OCI-LY1 (cell line): ENCODE results near the gene JUND.

Experiments
- H2AFZ ChIP-seq: fragments of 200-600 bp; sonication (generic), shearing (Covaris generic); 2 replicates; pipeline ENCODE4 v1.6.0; 2014; ENCODE audit warnings: antibody characterized with exemption, mild to moderate bottlenecking, low read length
- H3F3A ChIP-seq: fragments of 200-600 bp; sonication (generic), shearing (Covaris generic); 2 replicates; pipeline ENCODE4 v1.6.0; 2014; ENCODE audit warnings: mild to moderate bottlenecking, antibody characterized with exemption, low read length, moderate library complexity; ENCODE audit not compliant: insufficient read depth
- H3K27ac ChIP-seq: fragments of 200-600 bp; sonication (generic); 2 replicates; pipeline ENCODE4 v1.5.1; 2014; ENCODE audit warnings: low read length, mixed run types, mild to moderate bottlenecking, low read depth; ENCODE audit not compliant: poor library complexity, severe bottlenecking
- H3K27me3 ChIP-seq: fragments of 200-600 bp; sonication (generic); 2 replicates; pipeline ENCODE4 v1.6.0; 2014; ENCODE audit warnings: antibody characterized with exemption, mild to moderate bottlenecking, low read length, moderate library complexity; ENCODE audit not compliant: insufficient read depth
- H3K36me3 ChIP-seq: fragments of 200-600 bp; sonication (generic); 2 replicates; pipeline ENCODE4 v1.6.1; 2014; ENCODE audit warnings: mild to moderate bottlenecking, antibody characterized with exemption, low read length, moderate library complexity, mixed read lengths; ENCODE audit not compliant: insufficient read depth
- H3K4me1 ChIP-seq: fragments of 200-600 bp; sonication (generic); 2 replicates; pipeline ENCODE4 v1.5.1; 2014; ENCODE audit warnings: mild to moderate bottlenecking, low read length, moderate library complexity; ENCODE audit not compliant: insufficient read depth, severe bottlenecking
- H3K4me2 ChIP-seq: fragments of 200-600 bp; sonication (generic), shearing (Covaris generic); 2 replicates; pipeline ENCODE4 v1.6.1; 2014; ENCODE audit warnings: low read length
- H3K4me3 ChIP-seq: fragments of 200-600 bp; sonication (generic); 2 replicates; pipeline ENCODE4 v1.5.1; 2014; ENCODE audit warnings: low read length, low read depth, mild to moderate bottlenecking, mixed read lengths; ENCODE audit not compliant: poor library complexity, severe bottlenecking
- H3K79me2 ChIP-seq: fragments of 200-600 bp; shearing (Covaris generic); 2 replicates; pipeline ENCODE4 v1.6.1; 2016; ENCODE audit warnings: mixed run types, low read length, mixed read lengths; ENCODE audit not compliant: insufficient read depth
- H3K9ac ChIP-seq: fragments of 200-600 bp; sonication (generic), shearing (Covaris generic); 2 replicates; pipeline ENCODE4 v1.6.1; 2014; ENCODE audit warnings: mild to moderate bottlenecking, low read length, mixed read lengths
- H3K9me2 ChIP-seq: fragments of 200-600 bp; sonication (generic), shearing (Covaris generic); 2 replicates; pipeline ENCODE4 v1.6.1; 2014; ENCODE audit warnings: low read depth, mild to moderate bottlenecking, low read length, mixed read lengths
- H3K9me3 ChIP-seq: fragments of 200-600 bp; shearing (Covaris generic); 2 replicates; pipeline ENCODE4 v1.6.1; 2014; ENCODE audit warnings: low read length, mixed read lengths
- H4K20me1 ChIP-seq: fragments of 200-600 bp; sonication (generic), shearing (Covaris generic); 2 replicates; pipeline ENCODE4 v1.6.0; 2016; ENCODE audit warnings: mild to moderate bottlenecking, low read length; ENCODE audit not compliant: insufficient read depth
- EZH2 ChIP-seq: fragments of 200-600 bp; sonication (generic), shearing (Covaris generic); IDR thresholded peaks from 2 replicates; pipeline ENCODE4 v1.8.0; 2017; ENCODE audit warnings: borderline replicate concordance, mixed run types, mild to moderate bottlenecking, antibody characterized with exemption, low read length, moderate library complexity, mixed read lengths
- TF ChIP-seq, protein P1 (sequence below): fragments of 200-600 bp; sonication (generic), shearing (Covaris generic); IDR thresholded peaks from 2 replicates; pipeline ENCODE4 v1.5.1; 2017; ENCODE audit warnings: mild to moderate bottlenecking, antibody characterized with exemption, low read length, moderate library complexity, mixed read lengths

JUND gene

DNA sequence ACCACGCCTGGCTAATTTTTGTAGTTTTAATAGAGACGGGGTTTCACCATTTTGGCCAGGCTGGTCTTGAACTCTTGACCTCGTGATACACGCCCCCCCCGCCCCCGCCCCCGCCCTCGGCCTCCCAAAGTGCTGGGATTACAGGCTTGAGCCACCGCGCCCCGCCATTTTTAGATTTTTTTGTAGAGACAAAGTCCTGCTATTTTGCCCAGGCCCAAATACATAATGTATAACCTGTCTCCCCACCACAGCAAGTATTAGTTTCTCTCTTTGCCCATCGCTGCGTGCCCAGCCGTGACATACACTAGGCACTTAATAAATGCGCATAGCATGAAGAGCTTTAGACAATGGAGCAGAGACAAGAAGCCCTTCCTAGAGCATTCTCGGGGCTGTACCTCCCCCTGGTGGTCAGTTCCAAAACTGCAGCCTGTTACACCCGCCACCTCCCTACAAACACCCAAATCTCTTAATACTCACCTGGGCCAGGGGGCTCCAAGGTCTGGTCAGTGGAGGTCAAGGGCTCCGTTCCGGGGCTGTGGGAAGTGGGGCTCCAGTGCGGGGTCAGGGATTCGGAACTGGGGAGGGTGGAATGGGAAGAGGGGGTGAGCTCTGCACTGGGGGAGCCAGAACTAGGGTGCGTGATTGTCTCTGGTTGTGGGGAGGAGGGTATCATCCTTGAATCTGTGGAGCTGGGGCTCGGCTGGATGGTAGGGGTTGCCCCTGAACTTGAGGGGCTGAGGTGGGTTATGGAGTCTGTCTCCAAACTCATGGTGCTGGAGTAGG, 29.6 kb downstream of the JUND start:
- Histone ChIP-seq H2AFZ (no peak overlapping the region), H3K36me3 (peaks cover 27% of the 10 kb centered on the region), H3K9me2 (no peaks in the 10 kb centered on the region), H3K79me2 (no peaks in the 10 kb centered on the region), H3K4me2 (no peak overlapping the region), H3K9me3 (no peaks in the 10 kb centered on the region), H3K4me3 (no peak overlapping the region), H3K27me3 (no peaks in the 10 kb centered on the region), H3K27ac (no peak overlapping the region), H3K4me1 (peaks cover 20% of the 10 kb centered on the region), H4K20me1 (no peaks in the 10 kb centered on the region), H3K9ac (no peak overlapping the region), H3F3A (0 out of 2 replicates have a peak, but pooled peaks cover 5% of the 10 kb centered on the region)
- no peak for TF ChIP-seq EZH2
- TF ChIP-seq, protein P1, sequence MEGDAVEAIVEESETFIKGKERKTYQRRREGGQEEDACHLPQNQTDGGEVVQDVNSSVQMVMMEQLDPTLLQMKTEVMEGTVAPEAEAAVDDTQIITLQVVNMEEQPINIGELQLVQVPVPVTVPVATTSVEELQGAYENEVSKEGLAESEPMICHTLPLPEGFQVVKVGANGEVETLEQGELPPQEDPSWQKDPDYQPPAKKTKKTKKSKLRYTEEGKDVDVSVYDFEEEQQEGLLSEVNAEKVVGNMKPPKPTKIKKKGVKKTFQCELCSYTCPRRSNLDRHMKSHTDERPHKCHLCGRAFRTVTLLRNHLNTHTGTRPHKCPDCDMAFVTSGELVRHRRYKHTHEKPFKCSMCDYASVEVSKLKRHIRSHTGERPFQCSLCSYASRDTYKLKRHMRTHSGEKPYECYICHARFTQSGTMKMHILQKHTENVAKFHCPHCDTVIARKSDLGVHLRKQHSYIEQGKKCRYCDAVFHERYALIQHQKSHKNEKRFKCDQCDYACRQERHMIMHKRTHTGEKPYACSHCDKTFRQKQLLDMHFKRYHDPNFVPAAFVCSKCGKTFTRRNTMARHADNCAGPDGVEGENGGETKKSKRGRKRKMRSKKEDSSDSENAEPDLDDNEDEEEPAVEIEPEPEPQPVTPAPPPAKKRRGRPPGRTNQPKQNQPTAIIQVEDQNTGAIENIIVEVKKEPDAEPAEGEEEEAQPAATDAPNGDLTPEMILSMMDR: peak; percentile 98

DNA sequence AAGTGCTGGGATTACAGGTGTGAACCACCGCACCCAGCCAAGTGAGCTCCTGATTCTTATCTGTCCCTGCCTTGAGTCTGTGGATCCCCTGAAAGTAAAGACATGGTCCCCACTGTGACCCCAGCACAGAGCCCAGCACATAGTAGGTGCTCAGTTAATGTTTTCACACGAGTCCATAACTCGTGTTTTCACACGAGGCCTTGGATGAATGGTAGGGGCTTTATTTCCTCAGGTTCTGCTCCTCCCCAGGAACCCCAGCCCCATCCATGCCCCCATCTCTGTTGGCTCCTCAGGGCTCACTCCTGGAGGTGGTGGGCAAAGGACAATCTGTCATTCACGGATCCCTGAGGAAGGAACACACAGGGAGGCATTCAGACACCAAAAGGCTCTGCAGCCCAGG, 31.6 kb downstream of the JUND start:
- TF ChIP-seq EZH2: no peak
- TF ChIP-seq, protein P1: no peak
- Histone ChIP-seq H3K79me2 (no peaks in the 10 kb centered on the region), H3K27me3 (no peaks in the 10 kb centered on the region), H3K4me1 (peaks cover 16% of the 10 kb centered on the region), H3K9ac (no peak overlapping the region), H3K9me2 (no peaks in the 10 kb centered on the region), H4K20me1 (no peaks in the 10 kb centered on the region), H3K27ac (no peak overlapping the region), H3K9me3 (no peaks in the 10 kb centered on the region), H3K4me3 (no peak overlapping the region), H3K4me2 (no peak overlapping the region), H2AFZ (no peak overlapping the region), H3F3A (0 out of 2 replicates have a peak, but pooled peaks cover 4% of the 10 kb centered on the region), H3K36me3 (peaks cover 34% of the 10 kb centered on the region)

DNA sequence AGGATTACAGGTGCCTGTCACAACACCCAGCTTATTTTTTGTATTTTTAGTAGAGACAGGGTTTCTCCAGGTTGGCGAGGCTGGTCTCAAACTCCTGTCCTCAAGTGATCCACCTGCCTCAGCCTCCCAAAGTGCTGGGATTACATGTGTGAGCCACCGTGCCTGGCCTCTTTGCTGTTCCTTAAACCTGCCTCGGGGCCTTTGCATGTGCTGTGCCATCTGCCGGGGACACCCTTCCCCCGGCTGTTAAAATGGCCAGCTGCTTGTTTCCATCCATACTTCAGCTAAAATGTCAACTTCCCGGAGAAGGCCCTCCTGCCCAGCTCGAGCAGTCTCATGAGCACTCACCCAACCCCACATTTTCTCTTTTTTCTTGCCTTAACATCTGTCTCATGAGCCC, 36.1 kb downstream of the JUND start:
- no peaks in the 10 kb centered on the region for H3K9me2 ChIP-seq
- no peak overlapping the region for H2AFZ ChIP-seq
- H3K9ac ChIP-seq: no peak overlapping the region
- H3K27me3 ChIP-seq: no peaks in the 10 kb centered on the region
- no peaks in the 10 kb centered on the region for H3K4me1 ChIP-seq
- no peak for TF ChIP-seq EZH2
- TF ChIP-seq, protein P1: no peak
- H3K36me3 ChIP-seq: peaks cover 27% of the 10 kb centered on the region
- H3K4me2 ChIP-seq: no peak overlapping the region
- no peak overlapping the region for H3K4me3 ChIP-seq
- no peaks in the 10 kb centered on the region for H3K9me3 ChIP-seq
- no peaks in the 10 kb centered on the region for H3F3A ChIP-seq
- H3K27ac ChIP-seq: no peak overlapping the region
- no peaks in the 10 kb centered on the region for H4K20me1 ChIP-seq
- H3K79me2 ChIP-seq: peaks cover 37% of the 10 kb centered on the region
